Measurements from ENCODE around the gene HLX.

Gene HLX

GRCh38 chr1:220921498-220921897 is 42.3 kb downstream of the HLX start:
- DNase-seq (ENCODE audit: low spot score): no peak
- TF ChIP-seq CTCF (IDR thresholded peaks at IDR 0.05; ENCODE audit: extremely low read depth, missing control alignments): no peak

GRCh38 chr1:220921971-220922635 is 42.9 kb downstream of the HLX start:
- no peak for TF ChIP-seq CTCF (IDR thresholded peaks at IDR 0.05; ENCODE audit: extremely low read depth, missing control alignments)
- DNase-seq (ENCODE audit: low spot score): no peak

- no peak for DNase-seq (ENCODE audit: low spot score)
- TF ChIP-seq CTCF (IDR thresholded peaks at IDR 0.05; ENCODE audit: extremely low read depth, missing control alignments): no peak
These were observed 43.7 kb downstream of the HLX start for GRCh38 chr1:220922951-220923350.

- no peak for TF ChIP-seq CTCF (IDR thresholded peaks at IDR 0.05; ENCODE audit: extremely low read depth, missing control alignments)
These were observed 45.2 kb downstream of the HLX start for GRCh38 chr1:220924331-220924970.

GRCh38 chr1:220925707-220926106 is 46.5 kb downstream of the HLX start:
- DNase-seq (ENCODE audit: low spot score): no peak
- no peak for TF ChIP-seq CTCF (IDR thresholded peaks at IDR 0.05; ENCODE audit: extremely low read depth, missing control alignments)

More at GRCh38 chr1:220924331-220924970, 45.2 kb downstream of the HLX start:
- no peak for DNase-seq (ENCODE audit: low spot score)

- TF ChIP-seq CTCF (IDR thresholded peaks at IDR 0.05; ENCODE audit: extremely low read depth, missing control alignments): no peak
- DNase-seq (ENCODE audit: low spot score): no peak
These were observed 46.9 kb downstream of the HLX start for GRCh38 chr1:220926146-220926545.

GRCh38 chr1:220927442-220927841 is 48.2 kb downstream of the HLX start:
- no peak for DNase-seq (ENCODE audit: low spot score)
- TF ChIP-seq CTCF (IDR thresholded peaks at IDR 0.05; ENCODE audit: extremely low read depth, missing control alignments): no peak
